Stimulated activated CD4-positive, alpha-beta T cell treated with anti-CD3 and anti-CD28 coated beads, TNF-alpha, amount 100 ng/mL, for 24 hours (primary cell): Measurements from ENCODE around the gene STAC.
"Not testable (repeated sequence)": the region's sequence is repeated elsewhere in the genome, so short reads cannot be mapped to it uniquely, and the experiment has no call there.

Experiments
- DNase-seq, 3 experiments: peaks; one replicate each; pipeline ENCODE4 v3.0.0-alpha.2; 2020; ENCODE audit warnings: low read depth in 3 of 3

The STAC gene

DNA sequence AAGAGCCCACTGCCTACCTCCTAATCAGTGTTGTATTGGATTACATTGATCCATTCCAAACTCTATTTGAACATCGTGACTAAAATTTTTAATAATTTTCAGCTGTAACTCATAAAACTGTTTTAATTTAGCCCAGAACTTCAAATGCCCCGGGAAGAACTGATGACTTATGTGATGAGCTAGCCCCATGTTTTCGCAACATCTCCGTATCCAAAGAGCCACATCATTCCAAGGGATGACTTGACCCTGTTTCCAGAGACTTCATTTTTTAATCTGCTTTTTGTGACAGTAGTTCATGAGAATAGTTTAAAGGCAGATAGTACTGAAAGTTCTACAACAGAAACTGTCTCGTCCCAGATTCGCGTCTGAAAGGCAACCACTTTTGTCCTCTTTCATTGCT lies 97.4 kb downstream of the STAC start:
- no peak for DNase-seq

DNA sequence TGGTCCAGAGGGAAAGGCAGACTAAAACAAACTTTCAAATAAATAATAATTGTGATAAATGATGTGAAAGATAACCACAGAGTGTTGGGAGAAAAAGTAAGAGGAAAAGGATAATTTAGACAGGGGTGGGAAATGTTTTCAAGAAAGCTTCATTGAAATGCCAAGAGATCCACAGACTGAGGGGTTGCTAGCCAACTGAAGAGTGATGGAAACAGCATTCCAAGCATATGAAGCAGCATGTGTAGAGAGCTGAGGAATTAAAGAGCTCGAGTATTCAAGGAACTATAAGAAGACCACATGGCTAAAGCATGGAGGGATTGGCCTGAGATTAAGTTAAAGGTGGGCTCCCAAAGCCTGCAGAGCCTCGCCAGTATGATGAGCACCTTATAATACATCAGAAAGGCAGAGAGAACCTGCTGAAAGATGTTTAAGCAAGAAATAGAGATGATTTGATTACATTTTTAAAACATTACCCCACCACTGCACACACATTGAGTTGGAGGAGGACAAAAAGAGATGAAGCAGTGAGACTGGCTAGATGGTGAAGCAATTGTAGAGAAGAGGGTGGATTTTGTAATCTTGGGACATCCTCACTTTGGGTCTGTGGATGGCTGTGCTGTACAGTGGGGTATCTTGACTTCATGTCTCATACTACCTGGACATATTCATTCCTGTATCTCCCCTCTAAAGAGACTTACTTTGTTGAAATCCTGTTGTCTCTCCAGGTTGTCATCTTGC lies 100.8 kb downstream of the STAC start:
- no peak for DNase-seq

DNA sequence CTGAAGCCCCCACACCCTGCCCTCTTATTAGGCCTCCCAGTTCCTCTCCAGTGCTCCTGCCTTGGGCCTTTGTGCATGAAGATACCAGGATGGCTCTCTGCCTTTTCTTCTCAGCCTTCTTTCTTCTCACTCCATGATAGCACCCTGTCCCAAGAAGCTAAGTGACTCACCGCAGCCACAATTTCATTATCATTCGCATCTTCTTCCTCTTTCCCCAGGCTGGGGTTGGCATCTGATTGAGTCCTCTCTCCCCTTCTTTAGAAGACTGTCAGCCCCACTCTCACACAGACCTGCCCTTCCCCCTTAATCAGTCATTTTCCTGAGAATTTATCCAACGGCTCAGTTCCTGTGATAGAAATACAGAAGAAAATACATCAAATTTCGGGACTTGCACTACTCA lies 102.0 kb downstream of the STAC start:
- DNase-seq = no peak

DNA sequence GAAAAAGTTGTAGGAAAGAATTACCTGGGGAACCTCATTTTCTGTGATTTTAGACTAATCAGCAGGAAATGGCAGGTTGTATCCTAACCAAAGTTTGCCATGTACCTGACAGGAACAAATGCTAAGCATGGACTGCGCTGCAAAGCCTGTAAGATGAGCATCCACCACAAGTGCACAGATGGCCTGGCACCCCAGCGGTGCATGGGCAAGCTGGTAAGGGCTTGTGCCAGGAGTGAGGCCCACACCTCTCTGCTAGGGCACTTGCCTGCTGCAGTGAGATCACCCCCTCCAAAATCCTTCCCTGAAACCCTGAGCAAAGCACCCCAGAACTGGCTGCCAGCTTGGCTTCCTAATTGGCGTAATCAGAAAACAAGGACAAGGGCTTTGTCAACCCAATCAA lies 102.6 kb downstream of the STAC start:
- no peak for DNase-seq

DNA sequence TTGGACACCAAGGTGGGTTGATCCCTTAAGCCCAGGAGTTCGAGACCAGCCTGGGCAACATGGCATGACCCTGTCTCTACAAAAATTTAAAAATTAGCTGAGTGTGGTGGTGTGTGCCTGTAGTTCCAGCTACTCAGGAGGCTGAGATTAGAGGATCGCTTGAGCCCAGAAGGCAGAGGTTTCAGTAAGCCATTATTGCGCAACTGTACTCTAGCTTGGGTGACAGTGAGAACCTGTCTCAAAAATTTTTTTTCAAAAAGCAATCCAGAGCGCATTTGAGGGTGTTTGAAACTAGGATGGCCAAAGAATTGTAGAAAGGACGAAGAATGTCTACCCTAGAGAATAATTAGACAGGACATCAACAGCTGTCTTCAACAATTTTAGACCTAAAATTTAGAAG lies 103.4 kb downstream of the STAC start:
- no peak for DNase-seq

DNA sequence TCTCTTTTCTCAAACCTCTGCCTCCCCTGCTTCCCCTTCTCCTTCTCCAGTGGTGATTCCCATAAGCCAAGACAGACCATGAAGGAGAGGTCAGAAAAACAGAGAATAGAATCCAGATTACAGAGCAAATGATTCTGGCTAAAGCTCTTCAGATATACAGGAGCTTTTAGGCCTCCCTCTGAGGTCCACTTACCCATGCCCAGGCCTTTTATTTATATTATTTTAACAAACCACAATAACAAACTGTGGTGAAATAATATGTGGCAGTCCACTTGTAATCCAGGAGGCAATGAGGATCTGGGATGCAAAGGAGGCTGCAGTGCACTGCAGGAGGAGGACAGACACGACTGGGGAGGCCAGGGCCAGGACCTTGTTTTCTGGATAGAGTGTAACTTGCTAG lies 104.1 kb downstream of the STAC start:
- DNase-seq = no peak

DNA sequence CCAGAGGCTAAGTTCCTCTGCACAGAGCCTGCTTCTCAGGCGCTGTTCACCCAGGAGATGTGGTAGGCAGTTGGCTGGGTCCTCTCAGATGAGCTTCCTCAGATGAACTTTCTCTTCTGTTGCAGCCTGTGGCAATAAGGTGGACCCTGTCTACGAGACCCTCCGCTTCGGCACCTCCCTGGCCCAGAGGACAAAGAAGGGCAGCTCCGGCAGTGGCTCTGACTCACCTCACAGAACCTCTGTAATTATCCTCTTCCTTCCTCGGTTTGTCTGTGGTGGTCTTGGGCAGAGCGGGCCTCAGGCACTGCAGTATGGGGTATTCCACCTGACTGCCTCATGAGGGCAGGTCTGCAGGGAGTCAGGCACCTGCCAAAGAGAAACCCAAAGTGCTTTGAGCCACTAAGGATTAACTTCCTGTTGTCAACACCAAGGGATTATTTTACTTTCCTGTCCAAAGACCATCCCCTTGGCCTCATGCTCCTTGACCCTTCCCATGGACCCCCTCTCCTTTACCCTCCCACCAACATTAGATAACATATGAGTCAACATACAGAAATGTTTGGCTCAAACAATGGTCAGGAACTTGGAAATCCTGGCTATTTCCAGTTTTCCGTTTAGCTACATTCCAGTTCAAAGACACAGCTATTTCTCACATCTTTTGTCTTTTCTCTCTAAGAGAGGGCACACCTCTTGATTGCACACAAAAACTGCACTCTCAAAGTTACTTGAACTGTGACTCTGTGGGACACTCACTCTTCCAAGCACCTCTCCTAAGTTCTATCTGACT lies 105.9 kb downstream of the STAC start:
- DNase-seq = no peak

DNA sequence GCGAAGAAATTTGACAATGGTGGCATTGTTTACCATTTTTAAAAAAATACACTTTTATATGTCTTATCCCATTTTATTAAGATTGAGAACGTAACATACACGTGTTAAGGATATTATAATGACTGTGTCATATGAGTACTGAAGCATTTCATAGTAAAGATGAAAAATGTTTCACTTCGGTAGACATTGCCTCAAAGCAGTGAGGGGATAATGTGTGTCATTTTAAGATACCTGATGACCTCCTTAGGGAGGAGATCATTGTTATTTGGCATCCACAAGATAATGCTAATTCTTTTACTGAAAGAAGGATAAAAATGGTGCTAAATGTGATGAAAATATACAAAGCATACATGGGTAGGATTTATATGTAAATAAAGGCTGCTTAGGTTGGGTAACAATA lies 107.3 kb downstream of the STAC start:
- DNase-seq = no peak

DNA sequence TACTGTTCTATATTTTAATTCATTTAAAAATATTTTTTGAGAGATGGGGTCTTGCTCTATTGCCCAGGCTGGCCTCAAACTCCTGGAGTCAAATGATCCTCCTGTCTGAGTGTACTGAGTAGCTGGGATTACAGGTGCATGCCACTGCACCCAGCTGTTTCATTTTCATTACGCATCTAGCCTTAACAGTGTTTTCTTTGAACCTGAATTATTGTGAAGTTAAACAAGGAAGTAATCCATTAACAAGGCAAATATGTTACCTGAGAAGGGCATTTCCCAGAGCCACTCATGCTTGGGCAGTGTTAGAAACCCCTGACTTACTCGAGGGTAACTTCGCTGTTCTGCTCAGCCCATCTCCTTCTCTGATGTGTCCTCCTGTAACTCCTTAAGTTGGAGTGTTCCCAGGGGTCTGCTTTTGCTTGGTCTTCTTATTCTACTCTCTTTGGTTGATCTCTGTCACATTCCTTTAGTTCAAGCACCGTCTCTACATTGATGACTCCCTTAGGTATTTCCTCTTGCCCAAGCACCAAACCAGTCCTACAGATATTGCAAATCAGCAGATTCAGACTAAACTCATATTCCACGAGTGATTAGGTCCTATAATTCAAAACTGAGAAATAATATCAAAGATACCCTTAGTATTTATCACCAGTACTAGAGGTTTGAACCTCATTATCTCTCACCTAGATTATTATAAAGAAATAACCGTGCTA lies 107.9 kb downstream of the STAC start:
- no peak for DNase-seq

DNA sequence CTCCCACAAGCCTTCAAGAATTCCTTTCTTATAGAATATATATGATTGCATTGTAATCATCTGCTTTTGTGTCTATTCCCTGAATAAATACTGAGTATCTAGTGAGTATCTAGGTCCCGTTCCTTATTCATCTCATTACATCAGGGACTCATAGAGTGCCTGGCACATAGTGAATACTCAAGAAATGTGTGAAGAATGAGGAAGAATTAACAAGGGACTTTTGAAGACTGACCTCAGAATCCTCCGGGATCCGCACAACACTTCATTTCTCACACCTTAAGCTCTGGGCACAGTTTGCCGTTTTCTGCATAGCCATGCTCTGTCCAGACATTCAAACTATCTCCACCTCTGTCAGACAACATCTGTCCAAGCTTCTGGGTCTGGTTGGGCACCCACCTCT lies 108.8 kb downstream of the STAC start:
- no peak for DNase-seq

DNA sequence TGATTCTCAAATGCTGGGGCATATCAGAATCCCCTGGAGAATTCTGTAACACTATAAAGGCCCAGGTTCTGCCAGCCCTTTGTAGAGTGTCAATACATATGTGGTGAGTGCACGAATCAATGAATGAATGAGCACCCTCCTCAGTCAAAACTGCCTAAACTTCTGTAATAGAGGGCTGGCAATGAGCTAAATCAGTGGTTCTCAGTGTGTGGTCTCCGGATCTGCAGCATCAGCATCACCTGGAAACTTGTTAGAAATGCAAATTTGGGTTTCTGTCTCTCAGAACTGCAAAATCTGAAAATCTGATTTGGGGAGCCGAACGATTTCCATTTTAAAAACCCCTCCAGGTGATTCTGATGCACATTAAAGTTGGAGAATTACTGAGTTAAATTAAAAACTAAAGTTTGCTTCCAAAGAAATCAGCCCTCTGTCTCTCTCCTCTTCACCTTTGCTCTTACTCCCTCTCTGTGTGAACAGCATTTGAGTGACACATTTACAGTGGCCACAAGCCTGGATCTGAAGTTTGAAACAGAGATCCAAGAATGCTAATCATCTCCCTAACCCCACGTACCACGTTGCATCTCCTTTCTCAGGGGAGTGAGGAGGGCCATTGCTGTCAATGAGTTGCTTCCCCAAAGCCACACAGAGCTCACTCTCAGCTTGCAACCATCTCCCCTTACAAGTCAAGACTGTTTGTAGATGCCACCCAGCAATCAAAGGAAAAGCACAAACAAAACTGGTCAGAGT lies 109.5 kb downstream of the STAC start:
- DNase-seq = no peak

DNA sequence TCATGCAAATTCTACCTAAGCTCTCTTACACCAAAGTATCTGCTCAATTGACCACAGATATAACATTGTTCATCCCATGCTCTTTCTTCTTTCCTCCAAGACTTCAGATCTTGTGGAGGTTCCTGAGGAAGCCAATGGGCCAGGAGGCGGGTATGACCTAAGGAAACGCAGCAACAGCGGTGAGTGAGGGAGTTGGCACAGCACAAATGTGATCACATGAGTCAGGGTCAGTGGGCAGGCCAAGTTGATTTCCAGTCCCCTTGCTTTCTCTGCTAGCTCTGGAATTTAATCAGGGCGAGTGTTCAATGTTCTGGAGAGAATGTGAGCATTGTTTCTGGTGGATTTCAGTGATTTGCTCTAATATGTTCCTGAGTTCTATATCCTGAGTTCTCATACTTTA lies 112.7 kb downstream of the STAC start:
- DNase-seq = no peak

DNA sequence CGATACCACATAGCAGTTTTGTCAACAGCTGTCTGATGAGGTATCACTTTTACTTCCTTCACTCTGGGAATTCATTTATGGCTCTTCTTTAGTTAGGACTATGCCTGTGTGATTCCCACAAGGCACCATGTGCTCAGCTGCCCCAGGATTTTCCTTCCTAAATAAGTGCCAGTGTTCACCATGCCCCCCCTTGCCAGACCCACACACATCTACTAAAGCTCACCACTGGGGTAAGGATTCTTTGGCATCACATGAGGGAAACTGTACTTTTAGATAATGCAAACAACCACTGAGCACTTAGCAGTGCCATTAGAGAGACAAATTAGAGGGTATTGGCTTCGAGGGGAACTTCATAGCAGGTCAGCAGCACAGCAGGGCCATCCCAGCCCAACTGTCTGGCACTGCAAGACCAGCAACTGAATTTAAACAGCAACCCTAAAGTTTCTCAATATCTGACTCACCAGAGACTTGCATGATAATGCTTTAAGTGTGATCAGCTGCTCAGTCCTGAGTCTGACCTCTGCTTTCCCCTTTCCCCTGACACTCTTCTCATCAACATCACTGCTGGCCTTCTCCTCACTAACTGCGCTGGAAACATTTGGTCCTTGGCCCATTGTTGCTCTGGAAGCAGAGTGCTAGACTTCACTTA lies 114.3 kb downstream of the STAC start:
- no peak for DNase-seq

DNA sequence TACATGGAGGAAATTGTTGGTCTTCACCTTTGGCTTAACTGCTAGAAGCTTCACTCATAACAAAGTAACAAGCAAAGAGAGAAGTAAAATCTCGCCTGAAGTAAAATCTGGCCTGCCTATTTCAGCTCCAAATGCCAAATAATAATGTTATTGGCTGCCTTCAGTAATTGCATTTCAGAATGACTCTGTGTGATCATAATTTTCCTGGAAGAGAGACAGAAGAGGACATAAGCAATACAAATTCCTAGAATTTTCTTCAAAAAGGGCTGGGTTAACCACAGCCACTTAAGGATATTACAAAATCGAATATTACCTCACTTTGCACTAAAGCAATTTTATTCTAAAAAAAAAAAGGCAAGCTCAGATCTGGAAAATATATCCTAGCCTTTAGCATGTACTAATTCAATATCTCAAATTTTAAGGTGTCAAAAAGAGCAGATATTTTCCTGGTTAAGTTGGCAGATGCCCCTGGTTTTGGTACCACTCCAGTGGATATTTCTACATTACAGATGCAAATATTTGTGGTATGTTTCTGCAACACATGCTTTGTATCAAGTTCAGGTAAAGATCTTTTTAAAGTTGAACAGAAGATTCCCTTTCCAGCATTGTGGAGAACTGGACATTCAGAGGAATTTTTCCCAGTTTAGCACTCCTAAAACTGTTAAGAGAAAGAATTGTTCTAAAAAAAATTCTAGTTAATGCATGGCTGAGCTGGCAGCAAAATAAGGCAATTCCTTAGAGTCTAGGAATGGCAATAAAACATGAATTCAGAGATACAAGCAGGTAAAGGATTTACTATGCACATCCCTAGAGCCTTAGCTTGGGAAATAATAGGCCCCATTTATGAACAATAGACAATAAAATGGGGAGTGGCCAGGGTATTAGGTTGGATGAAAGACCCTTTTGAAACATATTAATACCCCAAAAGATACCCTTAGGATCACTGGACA lies 116.7 kb downstream of the STAC start:
- no peak for DNase-seq

DNA sequence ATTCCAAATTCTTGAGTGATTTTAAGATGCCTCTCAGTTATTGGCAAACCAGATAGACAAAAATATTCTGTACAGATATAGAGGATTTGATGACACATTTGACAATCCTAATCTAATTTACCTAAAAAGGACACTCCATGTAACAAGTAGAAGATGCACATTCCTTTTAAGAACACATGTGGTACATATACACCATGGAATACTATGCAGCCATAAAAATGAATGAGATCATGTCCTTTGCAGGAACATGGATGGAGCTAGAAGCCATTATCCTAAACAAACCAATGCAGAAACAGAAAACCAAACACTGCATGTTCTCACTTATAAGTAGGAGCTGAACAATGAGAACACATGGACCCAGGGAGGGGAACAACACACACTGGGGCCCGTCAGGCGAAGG lies 119.7 kb downstream of the STAC start:
- not testable (repeated sequence) for DNase-seq

DNA sequence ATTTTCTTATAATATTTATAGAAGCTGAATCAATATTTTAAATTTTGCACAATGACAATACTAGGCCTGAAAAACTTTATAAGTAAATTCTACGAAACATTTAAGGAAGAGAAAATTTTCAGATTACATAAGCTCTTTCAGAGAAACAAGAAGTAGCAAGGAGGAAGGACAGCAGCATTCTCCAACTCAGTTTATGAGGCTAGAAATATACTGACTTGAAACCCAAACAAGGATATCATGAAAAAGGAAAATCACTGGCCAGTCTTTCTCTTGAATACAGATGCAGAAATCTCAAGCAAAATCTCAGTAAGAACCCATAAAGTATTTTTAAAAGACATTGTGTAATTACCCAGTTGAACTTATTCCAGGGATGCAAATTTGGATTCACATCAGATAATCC lies 121.3 kb downstream of the STAC start:
- no peak for DNase-seq

DNA sequence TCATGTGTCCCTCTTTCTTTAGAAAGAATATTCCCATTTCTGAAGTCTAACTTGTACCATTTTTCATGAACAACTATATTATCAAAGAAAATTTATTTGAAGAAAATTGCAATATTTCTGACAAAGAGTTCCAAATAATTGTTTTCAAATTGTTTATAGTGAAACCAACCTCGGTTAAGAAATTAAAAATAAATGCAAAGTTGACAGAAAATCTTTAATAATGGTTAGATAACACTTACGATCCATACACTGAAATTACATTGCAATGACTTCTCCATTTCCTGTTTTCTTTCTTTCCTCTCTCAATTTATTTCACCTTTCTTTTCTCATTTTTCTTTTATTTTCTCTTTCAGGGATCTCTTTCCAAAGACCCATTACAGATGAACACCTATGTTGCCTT lies 125.1 kb downstream of the STAC start:
- DNase-seq = no peak

DNA sequence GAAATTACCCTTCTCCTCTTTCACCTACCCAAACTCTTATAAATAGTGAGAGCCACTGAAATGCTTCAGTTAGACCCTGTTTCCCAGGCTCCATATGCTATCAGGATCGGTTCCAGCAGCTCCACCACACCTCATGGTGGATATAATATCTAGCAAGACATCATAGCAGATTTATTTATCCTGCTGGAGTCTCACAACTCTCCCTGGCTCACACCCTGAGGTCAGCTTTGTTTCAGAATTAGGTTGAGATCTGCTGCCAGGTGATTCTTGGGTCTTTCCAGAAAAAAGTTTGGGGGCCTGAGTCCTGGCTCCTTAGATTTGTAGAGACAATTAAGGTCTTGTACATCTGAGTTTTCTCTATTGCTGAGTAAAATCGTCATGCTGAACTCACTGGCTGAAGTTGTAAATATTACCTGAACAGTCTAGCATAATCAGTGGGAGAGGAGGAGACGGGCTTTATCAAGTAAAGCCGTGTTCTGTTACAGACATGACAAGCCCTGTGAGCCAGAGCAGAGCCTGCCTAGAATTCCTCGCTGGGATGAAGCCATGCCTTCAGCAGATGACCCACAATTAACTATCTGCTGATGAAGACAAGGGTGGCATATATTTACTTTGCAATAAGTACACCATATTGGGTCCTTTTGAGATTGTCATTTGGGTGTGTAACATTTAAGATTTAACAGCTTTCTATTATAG lies 131.6 kb downstream of the STAC start:
- DNase-seq = no peak

DNA sequence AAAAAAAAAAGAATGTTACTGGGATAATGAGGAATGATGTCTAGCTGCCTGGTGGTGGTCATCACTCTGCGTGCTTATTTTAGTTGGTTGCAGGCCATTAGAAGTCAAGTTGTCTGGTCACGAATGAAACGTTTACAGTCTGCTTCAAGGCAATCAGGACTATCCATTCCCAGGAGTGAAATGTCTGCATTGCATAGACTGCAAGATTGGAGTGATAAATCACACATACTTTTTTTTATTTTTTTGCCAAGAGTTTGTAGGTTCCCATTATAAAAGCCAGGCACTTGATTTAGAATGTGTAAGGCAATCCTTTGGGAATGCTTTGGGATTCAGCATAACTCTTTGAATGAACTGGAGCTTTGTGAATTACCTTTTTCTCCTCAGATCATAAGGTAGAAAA lies 132.3 kb downstream of the STAC start:
- DNase-seq = no peak

DNA sequence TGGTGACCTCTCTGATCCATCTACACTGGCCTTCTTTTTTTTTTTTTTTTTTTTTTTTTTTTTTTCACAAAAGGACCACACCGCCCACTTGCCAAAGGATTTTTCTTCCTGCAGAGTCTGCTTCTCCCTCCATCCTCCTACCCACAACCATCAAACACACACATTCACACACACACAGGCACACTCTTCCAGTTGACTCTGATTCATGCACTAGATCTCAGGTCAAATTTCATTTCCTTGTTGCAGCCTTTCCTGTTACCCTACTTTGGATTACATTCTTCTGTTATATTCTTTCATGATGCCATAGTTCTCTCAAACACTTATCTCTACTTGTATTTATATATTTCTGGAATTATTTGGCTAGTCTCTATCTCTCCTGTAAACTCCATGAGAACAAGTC lies 133.9 kb downstream of the STAC start:
- no peak for DNase-seq
